Testis (tissue), 3 donors: ENCODE measurements around the gene SLC36A4. TPM values are rescaled to one million over a fixed set of nuclear protein-coding genes. Genes with fewer than 3 reads are reported as not detected.

Source experiments
- DNase-seq: peaks from one replicate; pipeline ENCODE4 v3.0.0-alpha.2; 2019
- H3K27ac ChIP-seq, 2 donors: fragments of 200-600 bp; sonication (generic); one replicate each; pipeline ENCODE4 v1.5.1; 2019
- H3K27me3 ChIP-seq: fragments of 200-600 bp; sonication (generic); one replicate; pipeline ENCODE4 v1.5.1; 2019
- H3K36me3 ChIP-seq: fragments of 200-600 bp; sonication (generic); one replicate; pipeline ENCODE4 v1.5.1; 2017; ENCODE audit warnings: low read depth; ENCODE audit errors: missing control alignments
- H3K4me1 ChIP-seq: fragments of 200-600 bp; sonication (generic); one replicate; pipeline ENCODE4 v1.5.1; 2019
- H3K4me3 ChIP-seq, 2 donors: fragments of 200-600 bp; sonication (generic); one replicate each; pipeline ENCODE4 v1.5.1; 2017 to 2019
- H3K9me3 ChIP-seq: fragments of 200-600 bp; sonication (generic); one replicate; pipeline ENCODE4 v1.5.1; 2017
- CTCF ChIP-seq, 3 experiments: fragments of 450-650 bp in 2 of 3; fragments of 200-600 bp in 1 of 3; sonication (generic) in 1 of 3; IDR thresholded peaks; one replicate each; pipeline ENCODE4 v1.5.1; 2016 to 2019; ENCODE audit warnings: antibody characterized with exemption in 3 of 3, mild to moderate bottlenecking in 2 of 3, moderate library complexity in 1 of 3
- POLR2A ChIP-seq: fragments of 450-650 bp; IDR thresholded peaks from one replicate; pipeline ENCODE4 v1.6.1; 2017; ENCODE audit warnings: antibody characterized with exemption, mild to moderate bottlenecking, moderate library complexity
- WGBS, 2 donors: methylation state at CpG; one replicate each; pipeline ENCODE4 v1.1.5; 2018; 5-methylcytosine and 5-hydroxymethylcytosine counted together
- intact Hi-C: fragments of 100-400 bp; cut with DNase I; formaldehyde crosslinking; loops from one replicate; pipeline ENCODE4 v1.15.1; 2023; ENCODE audit warnings: low total_unique reads
- polyA plus RNA-seq: library from polyadenylated mRNA; stranded (reverse); fragments of 350-450 nt; fragmentation: Illumina TruSeq; extraction: RNeasy Lipid Tissue Mini Kit (QIAGEN cat#74804); gene quantifications from one replicate; pipeline ENCODE4 v1.2.3, GENCODE V29; 2014; ENCODE audit warnings: low read depth, low replicate concordance; ENCODE audit not compliant: insufficient read depth
- total RNA-seq, 2 donors: library from RNA; depleted of rRNA; stranded (reverse); fragments of >200 nt; gene quantifications; one replicate each; pipeline ENCODE4 v1.2.3, GENCODE V29; 2016

SLC36A4 gene
- total and polyA plus RNA-seq, 3 donors from 2014 or later, result 9.3 to 23.5 (median 18.3) TPM

GRCh38 chr11:93155738-93156137 is 42.1 kb downstream of the SLC36A4 start:
- no peaks in the 10 kb centered on the region for H3K9me3 ChIP-seq
- no peak overlapping the region for H3K27ac ChIP-seq
- no peaks in the 10 kb centered on the region for H3K36me3 ChIP-seq
- no peak for TF ChIP-seq CTCF (IDR thresholded peaks at IDR 0.05)
- TF ChIP-seq POLR2A, result no peak
- H3K4me1 ChIP-seq, result no peaks in the 10 kb centered on the region
- DNase-seq, result no peak
- H3K4me3 ChIP-seq, result no peak overlapping the region
- no peaks in the 10 kb centered on the region for H3K27me3 ChIP-seq
- intact Hi-C loops, result no loop called here
- 96 to 97% methylated on average over 3 of the region's 3 CpGs for WGBS, 2 donors

DNA sequence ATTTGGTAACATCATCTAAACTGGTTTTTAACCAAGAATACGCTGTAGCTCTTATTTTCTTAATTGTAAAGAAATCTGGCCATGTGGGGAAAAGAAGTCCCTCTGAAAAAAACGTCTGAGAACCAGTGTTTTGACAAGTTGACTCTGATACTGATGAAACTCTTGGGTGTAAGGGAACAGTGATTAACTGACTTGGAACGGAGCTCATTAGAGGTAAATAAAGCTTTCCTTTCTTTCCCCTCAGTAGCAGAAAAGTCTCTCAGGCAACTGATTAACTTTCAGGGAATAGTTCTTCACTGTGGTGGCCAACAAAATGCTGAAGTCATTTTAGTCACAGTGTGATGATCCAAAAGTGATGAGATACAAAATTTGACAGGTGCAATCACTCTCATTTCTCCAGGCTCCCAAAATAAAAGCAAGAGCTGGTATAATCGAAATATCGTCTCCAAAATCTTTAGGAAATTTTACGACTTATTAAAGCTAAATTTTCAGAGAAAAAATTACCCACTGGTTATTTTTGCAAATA is 52.3 kb downstream of the SLC36A4 start:
- DNase-seq, result no peak
- Histone ChIP-seq H3K27me3 (no peaks in the 10 kb centered on the region), H3K9me3 (no peaks in the 10 kb centered on the region), H3K4me3 (no peak overlapping the region), H3K36me3 (no peaks in the 10 kb centered on the region), H3K4me1 (no peaks in the 10 kb centered on the region), H3K27ac (no peak overlapping the region)
- intact Hi-C loops, result no loop called here
- TF ChIP-seq CTCF (IDR thresholded peaks at IDR 0.05) (no peak), POLR2A (no peak)
- 85 to 87% methylated on average over 6 of the region's 6 CpGs for whole genome bisulfite sequencing, 2 donors

- Histone ChIP-seq H3K27ac (no peak overlapping the region), H3K27me3 (no peaks in the 10 kb centered on the region), H3K4me3 (no peak overlapping the region), H3K36me3 (no peaks in the 10 kb centered on the region), H3K9me3 (no peaks in the 10 kb centered on the region), H3K4me1 (no peaks in the 10 kb centered on the region)
- no peak for DNase-seq
- intact Hi-C loops, result no loop called here
- TF ChIP-seq POLR2A (no peak), CTCF (IDR thresholded peaks at IDR 0.05) (no peak)
Measured at GRCh38 chr11:93143800-93144199, 54.0 kb downstream of the SLC36A4 start.

DNA sequence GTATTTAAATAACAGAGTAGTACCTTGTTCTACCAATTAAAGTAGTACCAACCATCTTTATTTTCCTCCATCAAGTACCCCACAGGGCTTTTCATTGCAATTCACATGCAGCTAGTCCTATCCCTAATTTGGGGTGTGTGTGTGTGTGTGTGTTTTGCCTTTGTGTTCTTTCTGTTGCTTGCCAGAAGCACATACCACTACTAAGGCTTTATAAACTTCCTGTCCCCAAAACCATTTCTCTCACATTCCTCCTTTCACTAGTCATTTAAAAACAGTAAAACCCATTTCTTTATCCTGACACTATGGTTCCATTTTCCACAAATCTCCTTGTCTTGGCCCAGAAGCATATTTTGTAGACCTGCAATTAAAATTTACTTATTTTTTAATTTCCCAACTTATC is 54.6 kb downstream of the SLC36A4 start:
- intact Hi-C loops, result no loop called here
- H3K4me3 ChIP-seq, result no peak overlapping the region
- H3K4me1 ChIP-seq, result no peaks in the 10 kb centered on the region
- TF ChIP-seq CTCF (IDR thresholded peaks at IDR 0.05) (no peak), POLR2A (no peak)
- no peaks in the 10 kb centered on the region for H3K36me3 ChIP-seq
- no peak overlapping the region for H3K27ac ChIP-seq
- no peaks in the 10 kb centered on the region for H3K27me3 ChIP-seq
- no peaks in the 10 kb centered on the region for H3K9me3 ChIP-seq
- DNase-seq, result no peak

DNA sequence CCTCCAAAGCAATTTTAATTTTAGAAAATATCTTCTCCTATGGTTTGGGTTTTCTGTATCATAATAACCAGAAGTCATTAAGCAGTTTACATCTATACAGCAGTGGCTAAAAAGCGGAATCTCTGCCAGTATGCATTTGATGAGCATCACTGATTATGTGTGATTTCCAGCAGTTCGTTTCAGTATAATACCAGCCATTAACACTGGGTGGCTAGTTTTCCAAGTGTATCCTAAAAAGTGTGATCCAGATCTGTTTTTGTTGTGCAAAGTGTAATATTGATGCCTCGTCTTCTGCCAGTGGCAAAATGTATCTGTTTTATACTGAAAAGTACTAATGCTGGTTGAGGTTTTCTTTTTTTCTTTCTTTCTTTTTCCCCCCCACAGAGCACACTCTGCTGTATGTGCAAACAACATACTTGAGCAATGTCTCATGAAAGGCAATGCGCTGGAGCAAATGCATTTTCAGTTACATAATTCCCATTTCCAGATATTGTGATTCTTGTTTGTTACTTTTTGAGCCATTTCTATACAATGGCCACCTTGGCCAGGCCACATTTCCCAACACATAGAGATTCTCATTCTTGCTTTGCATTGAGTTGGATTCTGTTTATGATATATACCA is 64.2 kb downstream of the SLC36A4 start:
- Histone ChIP-seq H3K27ac (no peak overlapping the region), H3K27me3 (no peaks in the 10 kb centered on the region), H3K4me1 (no peaks in the 10 kb centered on the region), H3K36me3 (no peaks in the 10 kb centered on the region), H3K4me3 (no peak overlapping the region), H3K9me3 (no peaks in the 10 kb centered on the region)
- intact Hi-C loops, result no loop called here
- 56 to 72% methylated on average over 4 of the region's 4 CpGs for WGBS, 2 donors
- DNase-seq, result no peak
- no peak for TF ChIP-seq POLR2A
- TF ChIP-seq CTCF (IDR thresholded peaks at IDR 0.05), result no peak
